Measurements from ENCODE around the gene MYO7A.

The MYO7A gene

GRCh38 chr11:77127920-77128691, at the start of gene MYO7A:
TSS of gene MYO7A (plus strand) at chr11:77128246. CDS start at chr11:77130635, 2,389 bp downstream.
- Histone ChIP-seq H3K4me3 (peak within 1 kb of the TSS; percentile 34 to 52), H3K27me3 (no peaks in the 10 kb centered on the region), H3K9me3 (no peaks in the 10 kb centered on the region), H3K27ac (peak within 1 kb of the TSS; percentile 5 to 24), H3K36me3 (peaks cover 0 to 12% (median 10%) of the 10 kb centered on the region in 3 donors), H3K4me1 (peaks cover 0 to 42% (median 36%) of the 10 kb centered on the region in 4 donors)
- no peak for TF ChIP-seq CTCF (IDR thresholded peaks at IDR 0.05)
- DNase-seq, result peak; percentile 53 to 85
- intact Hi-C loops (cut with DNase I; ENCODE audit: low total_unique reads), result loop anchor here (2.0 to 5.0 kb wide), 2 partner anchors 61 to 419 kb away; no protein-coding TSS in a partner anchor

GRCh38 chr11:77079666-77080065, 48.4 kb upstream of the MYO7A start:
- Histone ChIP-seq H3K9me3 (no peaks in the 10 kb centered on the region), H3K4me1 (peaks cover 0 to 12% (median 7%) of the 10 kb centered on the region in 4 donors), H3K27me3 (no peaks in the 10 kb centered on the region), H3K4me3 (no peak overlapping the region), H3K27ac (no peak overlapping the region), H3K36me3 (no peaks in the 10 kb centered on the region)
- no peak for DNase-seq
- TF ChIP-seq CTCF (IDR thresholded peaks at IDR 0.05), result no peak
- intact Hi-C loops (cut with DNase I; ENCODE audit: low total_unique reads), result no loop called here

- DNase-seq, result peak in 1 of 2 donors; percentile 16
- Histone ChIP-seq H3K9me3 (no peaks in the 10 kb centered on the region), H3K4me3 (no peak overlapping the region), H3K27ac (no peak overlapping the region), H3K36me3 (no peaks in the 10 kb centered on the region), H3K27me3 (no peaks in the 10 kb centered on the region), H3K4me1 (peaks cover 0 to 10% (median 5%) of the 10 kb centered on the region in 4 donors)
- no peak for TF ChIP-seq CTCF (IDR thresholded peaks at IDR 0.05)
- intact Hi-C loops (cut with DNase I; ENCODE audit: low total_unique reads), result no loop called here
Measured at GRCh38 chr11:77080643-77081210, 47.3 kb upstream of the MYO7A start.

GRCh38 chr11:77081381-77081851, 46.6 kb upstream of the MYO7A start:
- no peak overlapping the region for H3K4me3 ChIP-seq
- intact Hi-C loops (cut with DNase I; ENCODE audit: low total_unique reads), result no loop called here
- no peaks in the 10 kb centered on the region for H3K27me3 ChIP-seq
- peaks cover 0 to 10% (median 5%) of the 10 kb centered on the region in 4 donors for H3K4me1 ChIP-seq
- H3K27ac ChIP-seq, result no peak overlapping the region
- TF ChIP-seq CTCF (IDR thresholded peaks at IDR 0.05), result no peak
- DNase-seq, result peak in 1 of 2 donors; percentile 60
- H3K36me3 ChIP-seq, result no peaks in the 10 kb centered on the region
- H3K9me3 ChIP-seq, result no peaks in the 10 kb centered on the region

- H3K9me3 ChIP-seq, result no peaks in the 10 kb centered on the region
- H3K27me3 ChIP-seq, result no peaks in the 10 kb centered on the region
- intact Hi-C loops (cut with DNase I; ENCODE audit: low total_unique reads), result no loop called here
- no peak for TF ChIP-seq CTCF (IDR thresholded peaks at IDR 0.05)
- peaks cover 0 to 10% (median 5%) of the 10 kb centered on the region in 4 donors for H3K4me1 ChIP-seq
- no peak overlapping the region for H3K4me3 ChIP-seq
- peak in 1 of 2 donors; percentile 59 for DNase-seq
- peak overlapping the region in 1 of 2 donors; percentile 35 for H3K27ac ChIP-seq
- H3K36me3 ChIP-seq, result no peaks in the 10 kb centered on the region
Measured at GRCh38 chr11:77081976-77082836, 45.8 kb upstream of the MYO7A start.
